Measurements from ENCODE around the gene TBCK. TPM values are rescaled to one million over a fixed set of nuclear protein-coding genes. Genes with fewer than 3 reads are reported as not detected.
A peak's percentile ranks its signal among the peaks of the same experiment; 100 is the strongest.

Gene TBCK
- polyA plus RNA-seq, 1 of the 3 experiments (the other 2 are of a cell fraction): 14.6 TPM

DNA sequence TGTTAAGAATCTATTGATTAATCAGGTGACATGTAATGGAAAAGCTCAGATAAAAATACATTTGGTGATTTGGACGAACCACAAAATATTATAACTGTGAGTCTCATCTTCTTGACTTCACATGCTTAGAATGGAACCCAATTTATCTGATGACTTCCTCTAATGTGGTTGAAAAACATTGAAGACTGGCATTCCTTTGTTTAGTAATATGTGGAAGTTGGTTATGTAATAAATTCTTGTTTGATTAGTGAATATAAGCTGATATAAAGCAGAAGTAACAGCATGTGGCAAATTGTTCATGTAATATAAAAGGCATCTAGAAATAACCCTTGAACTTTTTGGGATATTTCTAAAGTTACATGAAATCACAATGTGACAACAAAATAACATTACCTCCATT is 42.9 kb upstream of the TBCK start (continued):
- TF ChIP-seq, protein P1, sequence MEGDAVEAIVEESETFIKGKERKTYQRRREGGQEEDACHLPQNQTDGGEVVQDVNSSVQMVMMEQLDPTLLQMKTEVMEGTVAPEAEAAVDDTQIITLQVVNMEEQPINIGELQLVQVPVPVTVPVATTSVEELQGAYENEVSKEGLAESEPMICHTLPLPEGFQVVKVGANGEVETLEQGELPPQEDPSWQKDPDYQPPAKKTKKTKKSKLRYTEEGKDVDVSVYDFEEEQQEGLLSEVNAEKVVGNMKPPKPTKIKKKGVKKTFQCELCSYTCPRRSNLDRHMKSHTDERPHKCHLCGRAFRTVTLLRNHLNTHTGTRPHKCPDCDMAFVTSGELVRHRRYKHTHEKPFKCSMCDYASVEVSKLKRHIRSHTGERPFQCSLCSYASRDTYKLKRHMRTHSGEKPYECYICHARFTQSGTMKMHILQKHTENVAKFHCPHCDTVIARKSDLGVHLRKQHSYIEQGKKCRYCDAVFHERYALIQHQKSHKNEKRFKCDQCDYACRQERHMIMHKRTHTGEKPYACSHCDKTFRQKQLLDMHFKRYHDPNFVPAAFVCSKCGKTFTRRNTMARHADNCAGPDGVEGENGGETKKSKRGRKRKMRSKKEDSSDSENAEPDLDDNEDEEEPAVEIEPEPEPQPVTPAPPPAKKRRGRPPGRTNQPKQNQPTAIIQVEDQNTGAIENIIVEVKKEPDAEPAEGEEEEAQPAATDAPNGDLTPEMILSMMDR (IDR thresholded peaks at IDR 0.05): no peak
- TF ChIP-seq RFX5 (IDR thresholded peaks at IDR 0.05; ENCODE audit: low read length) (no peak), FOXJ3 (CRISPR knock-in tag; IDR thresholded peaks at IDR 0.05) (no peak), USF1 (IDR thresholded peaks at IDR 0.05; ENCODE audit: borderline replicate concordance, low read depth) (no peak), SMC3 (IDR thresholded peaks at IDR 0.05; ENCODE audit: low read depth, low read length) (no peak), GATA2 (CRISPR knock-in tag; IDR thresholded peaks at IDR 0.05) (no peak), RXRA (IDR thresholded peaks at IDR 0.05; ENCODE audit: borderline replicate concordance, low read depth) (peak; percentile 57; the same call in 1 of the 2 replicates), NRF1 (IDR thresholded peaks at IDR 0.05; ENCODE audit: low read depth, low read length) (no peak), ELF1 (IDR thresholded peaks at IDR 0.05) (no peak; the same call in 1 of the 2 replicates), RCOR1 (IDR thresholded peaks at IDR 0.05; ENCODE audit: low read length) (no peak), MEF2A (IDR thresholded peaks at IDR 0.05; ENCODE audit: borderline replicate concordance, low read depth) (peak; percentile 74; the same call in 1 of the 2 replicates), TCF12 (IDR thresholded peaks at IDR 0.05) (peak; percentile 95), SIN3A (IDR thresholded peaks at IDR 0.05; ENCODE audit: borderline replicate concordance, low read depth, low read length) (no peak)
- TF ChIP-seq, protein P2, sequence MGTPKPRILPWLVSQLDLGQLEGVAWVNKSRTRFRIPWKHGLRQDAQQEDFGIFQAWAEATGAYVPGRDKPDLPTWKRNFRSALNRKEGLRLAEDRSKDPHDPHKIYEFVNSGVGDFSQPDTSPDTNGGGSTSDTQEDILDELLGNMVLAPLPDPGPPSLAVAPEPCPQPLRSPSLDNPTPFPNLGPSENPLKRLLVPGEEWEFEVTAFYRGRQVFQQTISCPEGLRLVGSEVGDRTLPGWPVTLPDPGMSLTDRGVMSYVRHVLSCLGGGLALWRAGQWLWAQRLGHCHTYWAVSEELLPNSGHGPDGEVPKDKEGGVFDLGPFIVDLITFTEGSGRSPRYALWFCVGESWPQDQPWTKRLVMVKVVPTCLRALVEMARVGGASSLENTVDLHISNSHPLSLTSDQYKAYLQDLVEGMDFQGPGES (IDR thresholded peaks at IDR 0.05; ENCODE audit: low read depth, low read length): no peak
- TF ChIP-seq, protein P3, sequence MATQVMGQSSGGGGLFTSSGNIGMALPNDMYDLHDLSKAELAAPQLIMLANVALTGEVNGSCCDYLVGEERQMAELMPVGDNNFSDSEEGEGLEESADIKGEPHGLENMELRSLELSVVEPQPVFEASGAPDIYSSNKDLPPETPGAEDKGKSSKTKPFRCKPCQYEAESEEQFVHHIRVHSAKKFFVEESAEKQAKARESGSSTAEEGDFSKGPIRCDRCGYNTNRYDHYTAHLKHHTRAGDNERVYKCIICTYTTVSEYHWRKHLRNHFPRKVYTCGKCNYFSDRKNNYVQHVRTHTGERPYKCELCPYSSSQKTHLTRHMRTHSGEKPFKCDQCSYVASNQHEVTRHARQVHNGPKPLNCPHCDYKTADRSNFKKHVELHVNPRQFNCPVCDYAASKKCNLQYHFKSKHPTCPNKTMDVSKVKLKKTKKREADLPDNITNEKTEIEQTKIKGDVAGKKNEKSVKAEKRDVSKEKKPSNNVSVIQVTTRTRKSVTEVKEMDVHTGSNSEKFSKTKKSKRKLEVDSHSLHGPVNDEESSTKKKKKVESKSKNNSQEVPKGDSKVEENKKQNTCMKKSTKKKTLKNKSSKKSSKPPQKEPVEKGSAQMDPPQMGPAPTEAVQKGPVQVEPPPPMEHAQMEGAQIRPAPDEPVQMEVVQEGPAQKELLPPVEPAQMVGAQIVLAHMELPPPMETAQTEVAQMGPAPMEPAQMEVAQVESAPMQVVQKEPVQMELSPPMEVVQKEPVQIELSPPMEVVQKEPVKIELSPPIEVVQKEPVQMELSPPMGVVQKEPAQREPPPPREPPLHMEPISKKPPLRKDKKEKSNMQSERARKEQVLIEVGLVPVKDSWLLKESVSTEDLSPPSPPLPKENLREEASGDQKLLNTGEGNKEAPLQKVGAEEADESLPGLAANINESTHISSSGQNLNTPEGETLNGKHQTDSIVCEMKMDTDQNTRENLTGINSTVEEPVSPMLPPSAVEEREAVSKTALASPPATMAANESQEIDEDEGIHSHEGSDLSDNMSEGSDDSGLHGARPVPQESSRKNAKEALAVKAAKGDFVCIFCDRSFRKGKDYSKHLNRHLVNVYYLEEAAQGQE (IDR thresholded peaks at IDR 0.05; ENCODE audit: low read depth, low read length): no peak

All from SK-N-SH (cell line).